HUES48 (cell line): ENCODE data around the gene GLCCI1.

ENCODE experiments used
- H3K27ac ChIP-seq: one replicate; pipeline ENCODE4 v1.7.0; 2013; ENCODE audit warnings: low read depth, low read length, inconsistent platforms
- H3K27me3 ChIP-seq: 2 replicates; pipeline ENCODE4 v1.6.1; 2013; ENCODE audit warnings: mild to moderate bottlenecking, low read length; ENCODE audit not compliant: control insufficient read depth, insufficient read depth
- H3K36me3 ChIP-seq: 2 replicates; pipeline ENCODE4 v1.6.1; 2013; ENCODE audit warnings: low read length; ENCODE audit not compliant: control insufficient read depth, insufficient read depth
- H3K4me1 ChIP-seq: 2 replicates; pipeline ENCODE4 v1.6.1; 2013; ENCODE audit warnings: mild to moderate bottlenecking, low read length; ENCODE audit not compliant: control insufficient read depth, insufficient read depth
- H3K4me3 ChIP-seq: 2 replicates; pipeline ENCODE4 v1.5.1; 2013; ENCODE audit warnings: mild to moderate bottlenecking, low read depth, low read length
- H3K9ac ChIP-seq: 2 replicates; pipeline ENCODE4 v1.6.1; 2013; ENCODE audit warnings: mild to moderate bottlenecking, low read depth, low read length, moderate library complexity
- H3K9me3 ChIP-seq: 2 replicates; pipeline ENCODE4 v1.6.1; 2013; ENCODE audit warnings: low read length; ENCODE audit not compliant: control insufficient read depth, insufficient read depth

The GLCCI1 gene

DNA sequence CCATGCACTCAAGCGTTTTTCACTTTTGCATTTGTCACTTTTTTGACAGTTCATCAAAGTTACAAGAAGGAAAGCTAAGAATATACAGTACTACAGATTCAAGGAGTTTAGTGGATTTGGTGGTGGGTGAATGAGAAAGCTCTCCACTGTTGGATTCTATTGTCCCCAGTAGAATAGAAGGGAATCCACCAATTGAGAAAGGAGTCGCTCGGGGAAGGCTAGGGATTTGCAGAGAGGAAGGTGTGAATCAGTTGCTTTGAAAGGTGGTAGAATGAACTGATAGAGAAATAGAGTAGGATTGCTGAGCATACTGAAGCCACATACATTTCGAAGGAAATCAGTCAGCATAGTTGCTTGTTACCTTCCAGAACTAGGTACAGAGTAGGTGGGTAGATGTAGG is 33.7 kb upstream of the GLCCI1 start:
- Histone ChIP-seq H3K9ac (no peak overlapping the region), H3K27me3 (no peaks in the 10 kb centered on the region), H3K36me3 (no peaks in the 10 kb centered on the region), H3K9me3 (no peaks in the 10 kb centered on the region), H3K27ac (no peak overlapping the region), H3K4me3 (no peak overlapping the region), H3K4me1 (peaks cover 24% of the 10 kb centered on the region)

DNA sequence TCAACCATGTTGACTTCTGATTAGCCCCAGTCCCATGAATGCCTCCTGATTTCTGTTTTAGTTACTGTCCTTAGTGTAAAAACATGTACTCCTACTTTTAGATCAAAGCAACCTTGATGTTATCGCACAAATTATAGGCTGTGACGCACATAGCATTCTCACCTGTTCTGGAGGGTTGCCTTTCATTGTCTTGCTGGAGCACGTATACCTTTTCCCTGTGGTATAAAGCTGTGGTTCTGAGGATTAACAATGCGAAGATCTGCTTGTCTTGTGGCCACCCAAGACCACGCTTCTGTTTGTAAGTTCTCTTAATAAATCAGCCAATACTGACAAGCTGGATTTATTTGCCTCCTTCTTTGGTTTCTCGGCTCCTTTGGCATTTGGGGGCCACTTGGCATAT is 30.1 kb upstream of the GLCCI1 start:
- Histone ChIP-seq H3K4me1 (peaks cover 24% of the 10 kb centered on the region), H3K9me3 (no peaks in the 10 kb centered on the region), H3K27ac (no peak overlapping the region), H3K27me3 (no peaks in the 10 kb centered on the region), H3K36me3 (no peaks in the 10 kb centered on the region), H3K4me3 (no peak overlapping the region), H3K9ac (no peak overlapping the region)

DNA sequence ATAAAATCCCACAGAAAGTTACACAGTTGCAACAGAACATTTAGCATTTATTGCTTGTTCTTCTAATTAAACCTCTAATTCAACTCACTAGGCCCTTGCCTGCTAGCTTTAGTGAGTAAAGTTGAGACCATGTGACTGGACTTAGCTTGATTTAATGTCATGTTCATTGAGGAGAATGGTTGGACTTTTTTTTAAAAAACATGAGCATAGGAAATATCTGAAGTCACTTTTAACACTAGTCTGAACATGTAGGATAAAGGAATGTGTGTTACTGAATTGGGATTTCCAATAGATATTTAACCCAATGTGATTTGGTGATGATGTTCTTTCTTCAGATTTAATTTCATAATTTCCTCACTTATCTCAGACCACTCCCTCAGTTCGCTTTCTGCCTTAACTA is 24.6 kb upstream of the GLCCI1 start:
- no peak overlapping the region for H3K9ac ChIP-seq
- no peak overlapping the region for H3K4me3 ChIP-seq
- H3K36me3 ChIP-seq = no peaks in the 10 kb centered on the region
- no peaks in the 10 kb centered on the region for H3K9me3 ChIP-seq
- no peaks in the 10 kb centered on the region for H3K27me3 ChIP-seq
- H3K4me1 ChIP-seq = peaks cover 14% of the 10 kb centered on the region; the same call in 1 of the 2 replicates
- H3K27ac ChIP-seq = no peak overlapping the region

DNA sequence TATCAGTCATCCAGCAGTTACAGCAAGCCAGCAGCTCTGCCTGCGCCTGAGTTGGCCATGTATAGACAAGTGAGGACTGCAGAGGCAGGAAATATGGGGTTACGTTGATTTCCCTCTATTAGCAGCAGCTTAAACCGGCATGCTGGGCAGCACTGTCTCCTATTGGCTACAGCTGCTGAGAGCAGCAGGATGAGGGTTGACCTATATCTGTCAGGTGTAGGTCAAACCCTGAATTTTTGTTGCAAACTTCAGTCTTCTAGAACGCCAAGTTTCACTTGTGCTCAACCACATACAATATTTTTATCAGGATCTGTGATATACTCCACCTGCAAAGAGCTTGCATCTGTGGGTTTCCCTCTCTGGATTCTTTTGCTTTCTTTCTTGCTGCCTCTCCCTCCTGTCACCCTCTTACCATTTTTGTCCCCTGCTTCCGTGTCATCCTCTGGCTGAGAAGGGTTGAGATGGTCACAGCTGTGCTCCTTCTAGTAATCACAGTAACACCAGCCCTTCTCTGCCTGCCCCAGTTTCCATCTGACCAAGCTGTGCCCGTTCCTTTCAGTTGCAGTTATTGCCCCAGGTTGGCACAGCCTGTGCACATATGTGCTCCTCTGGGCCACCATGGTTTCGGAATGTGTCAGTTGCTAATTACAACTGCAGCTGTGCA is 23.8 kb upstream of the GLCCI1 start:
- H3K9ac ChIP-seq = no peak overlapping the region
- H3K9me3 ChIP-seq = no peaks in the 10 kb centered on the region
- H3K4me3 ChIP-seq = no peak overlapping the region
- no peaks in the 10 kb centered on the region for H3K36me3 ChIP-seq
- H3K27ac ChIP-seq = no peak overlapping the region
- H3K4me1 ChIP-seq = peaks cover 14% of the 10 kb centered on the region; the same call in 1 of the 2 replicates
- H3K27me3 ChIP-seq = no peaks in the 10 kb centered on the region

DNA sequence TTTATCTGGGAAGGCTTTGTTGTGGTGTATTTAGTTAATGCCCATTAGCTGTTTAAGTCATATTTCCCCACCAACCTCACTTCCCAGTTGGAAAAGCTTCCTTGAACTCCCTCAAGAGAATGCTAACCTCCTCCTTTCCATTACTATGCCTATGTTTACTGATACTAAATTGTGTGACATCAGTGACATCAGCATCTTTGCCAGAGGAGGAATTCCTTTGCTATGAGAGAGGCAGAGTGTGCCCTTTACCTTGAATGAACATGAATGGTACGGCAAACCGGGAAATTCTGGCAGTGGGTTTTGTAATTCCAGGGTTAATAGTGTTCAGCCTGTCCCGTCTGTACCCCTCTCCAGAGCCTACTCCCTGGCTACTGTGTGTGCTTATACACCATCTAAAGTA is 22.1 kb upstream of the GLCCI1 start:
- H3K9me3 ChIP-seq = no peaks in the 10 kb centered on the region
- H3K27me3 ChIP-seq = no peaks in the 10 kb centered on the region
- H3K4me1 ChIP-seq = peaks cover 14% of the 10 kb centered on the region; the same call in 1 of the 2 replicates
- H3K36me3 ChIP-seq = no peaks in the 10 kb centered on the region
- H3K4me3 ChIP-seq = no peak overlapping the region
- H3K9ac ChIP-seq = no peak overlapping the region
- H3K27ac ChIP-seq = no peak overlapping the region

DNA sequence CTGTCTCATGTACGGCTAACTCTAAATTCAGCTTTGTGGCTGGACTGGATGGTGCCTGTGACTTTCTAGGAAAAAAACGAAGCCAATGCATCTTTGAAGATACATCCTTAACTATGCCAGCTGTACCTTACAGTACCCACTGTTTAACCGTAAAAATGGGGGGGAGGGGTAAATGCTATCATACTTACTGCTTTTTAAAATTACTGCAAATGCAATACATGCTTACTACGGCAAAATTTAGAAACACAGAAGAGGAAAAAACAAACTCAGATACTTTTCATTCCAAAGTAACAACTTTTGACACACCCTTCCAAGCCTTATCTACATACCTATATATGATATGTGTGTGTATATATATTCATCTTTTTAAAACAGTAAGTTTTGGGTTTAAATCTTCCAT is 20.4 kb upstream of the GLCCI1 start:
- Histone ChIP-seq H3K9me3 (no peaks in the 10 kb centered on the region), H3K4me1 (peaks cover 14% of the 10 kb centered on the region; the same call in 1 of the 2 replicates), H3K9ac (no peak overlapping the region), H3K4me3 (no peak overlapping the region), H3K27ac (no peak overlapping the region), H3K36me3 (no peaks in the 10 kb centered on the region), H3K27me3 (no peaks in the 10 kb centered on the region)

DNA sequence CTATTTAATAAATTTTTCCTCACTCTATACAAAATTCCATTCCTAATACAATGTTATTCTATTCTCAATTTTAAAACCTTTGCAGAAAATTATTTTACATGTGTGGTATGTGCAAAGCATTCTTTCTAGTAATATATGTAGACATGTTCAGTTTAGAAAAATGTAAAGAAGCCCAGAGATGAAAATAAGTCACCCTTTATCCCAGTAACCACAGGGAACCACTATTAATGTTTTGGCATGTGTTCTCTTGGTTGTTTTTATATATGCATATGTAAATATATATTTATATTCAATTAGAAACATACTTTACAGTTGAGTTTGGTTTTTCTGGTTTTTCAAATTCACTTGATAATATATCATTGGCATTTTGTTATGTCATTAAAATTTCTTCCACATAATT is 14.8 kb upstream of the GLCCI1 start:
- no peak overlapping the region for H3K27ac ChIP-seq
- H3K27me3 ChIP-seq = no peaks in the 10 kb centered on the region
- H3K36me3 ChIP-seq = no peaks in the 10 kb centered on the region
- no peak overlapping the region for H3K9ac ChIP-seq
- no peak overlapping the region for H3K4me3 ChIP-seq
- H3K9me3 ChIP-seq = no peaks in the 10 kb centered on the region
- H3K4me1 ChIP-seq = peaks cover 28% of the 10 kb centered on the region

DNA sequence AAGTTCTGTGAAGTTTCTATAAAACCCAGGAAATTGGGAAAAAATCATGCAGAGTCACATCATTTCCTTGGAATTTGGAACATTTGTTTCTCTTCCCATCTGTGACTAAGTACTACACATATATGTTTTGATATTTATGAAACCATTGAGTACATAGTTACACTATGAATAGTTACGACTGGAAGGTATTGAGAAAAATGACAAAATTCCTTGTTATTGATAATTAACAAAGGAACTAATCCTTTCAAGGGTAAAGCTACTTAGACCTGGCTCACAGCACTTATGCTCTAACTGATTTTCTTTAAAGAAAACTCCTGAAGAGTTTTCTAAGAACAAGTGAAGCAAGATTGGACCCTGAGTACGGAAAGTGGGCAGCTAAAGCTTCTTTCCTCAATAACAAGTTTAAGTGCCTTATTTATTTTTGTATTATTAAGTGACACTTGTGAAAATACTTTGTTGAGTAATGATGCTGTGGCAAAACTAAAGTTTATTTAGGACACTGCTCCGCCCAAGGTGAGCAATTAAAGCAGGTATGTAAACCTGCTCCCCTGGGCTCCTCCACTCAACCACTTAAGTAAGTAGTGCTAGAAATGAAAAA is 12.0 kb upstream of the GLCCI1 start:
- Histone ChIP-seq H3K4me1 (peaks cover 28% of the 10 kb centered on the region), H3K27ac (no peak overlapping the region), H3K9me3 (no peaks in the 10 kb centered on the region), H3K4me3 (no peak overlapping the region), H3K36me3 (no peaks in the 10 kb centered on the region), H3K27me3 (no peaks in the 10 kb centered on the region), H3K9ac (no peak overlapping the region)

DNA sequence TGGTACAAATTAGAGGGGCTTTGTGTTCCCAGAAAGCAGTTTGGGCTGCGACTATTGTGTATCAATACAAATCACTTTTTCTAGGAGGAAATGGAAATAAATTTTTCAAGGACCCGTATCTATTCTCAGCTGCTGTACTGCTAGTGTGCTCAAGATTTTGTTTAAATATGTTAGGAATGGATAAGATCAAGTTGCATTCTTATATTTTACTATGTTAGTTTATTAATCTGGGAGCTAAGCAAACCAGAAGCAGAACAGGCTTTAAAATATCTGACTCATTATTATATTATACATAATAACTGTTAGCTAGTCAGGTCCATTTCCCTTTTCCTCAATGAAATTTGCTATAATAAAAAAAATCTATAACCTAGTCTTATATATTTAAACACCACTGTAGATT is 11.1 kb upstream of the GLCCI1 start:
- no peaks in the 10 kb centered on the region for H3K27me3 ChIP-seq
- H3K4me1 ChIP-seq = peaks cover 28% of the 10 kb centered on the region
- no peaks in the 10 kb centered on the region for H3K36me3 ChIP-seq
- no peak overlapping the region for H3K9ac ChIP-seq
- H3K27ac ChIP-seq = no peak overlapping the region
- no peak overlapping the region for H3K4me3 ChIP-seq
- H3K9me3 ChIP-seq = no peaks in the 10 kb centered on the region

DNA sequence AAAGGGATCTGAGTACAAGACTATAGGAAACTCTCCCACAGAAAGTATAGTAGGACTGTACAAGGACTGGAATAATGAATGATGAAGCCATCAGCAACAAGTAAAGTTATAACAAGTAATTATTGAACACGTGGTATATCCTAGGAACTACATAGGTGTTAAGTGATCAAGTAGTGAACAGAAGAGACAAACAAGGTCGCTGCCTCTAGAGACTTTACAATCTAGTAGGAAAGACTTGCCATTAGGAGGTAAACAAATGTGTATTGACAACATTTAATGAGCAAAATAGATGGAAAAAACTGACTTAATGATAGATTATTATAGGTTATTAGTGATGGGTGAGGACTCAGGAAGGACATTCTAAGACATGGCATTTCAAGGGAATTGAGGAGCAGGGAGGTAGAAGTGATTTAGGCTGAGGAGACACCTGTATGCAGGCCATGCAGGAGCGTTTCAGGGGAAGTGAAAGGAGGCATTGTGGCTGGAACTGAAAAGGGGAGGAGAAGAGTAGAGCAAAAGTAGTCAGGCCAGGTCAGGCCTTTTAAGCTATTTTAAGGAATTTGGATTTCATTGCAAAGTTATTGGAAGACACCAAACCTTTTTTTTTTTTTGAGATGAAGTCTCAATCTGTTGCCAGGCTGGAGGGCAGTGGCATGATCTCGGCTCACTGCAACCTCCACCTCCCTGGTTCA is 8.5 kb upstream of the GLCCI1 start:
- peaks cover 18% of the 10 kb centered on the region for H3K4me1 ChIP-seq
- no peak overlapping the region for H3K4me3 ChIP-seq
- no peak overlapping the region for H3K27ac ChIP-seq
- H3K36me3 ChIP-seq = no peaks in the 10 kb centered on the region
- H3K27me3 ChIP-seq = no peaks in the 10 kb centered on the region
- H3K9ac ChIP-seq = no peak overlapping the region
- no peaks in the 10 kb centered on the region for H3K9me3 ChIP-seq

DNA sequence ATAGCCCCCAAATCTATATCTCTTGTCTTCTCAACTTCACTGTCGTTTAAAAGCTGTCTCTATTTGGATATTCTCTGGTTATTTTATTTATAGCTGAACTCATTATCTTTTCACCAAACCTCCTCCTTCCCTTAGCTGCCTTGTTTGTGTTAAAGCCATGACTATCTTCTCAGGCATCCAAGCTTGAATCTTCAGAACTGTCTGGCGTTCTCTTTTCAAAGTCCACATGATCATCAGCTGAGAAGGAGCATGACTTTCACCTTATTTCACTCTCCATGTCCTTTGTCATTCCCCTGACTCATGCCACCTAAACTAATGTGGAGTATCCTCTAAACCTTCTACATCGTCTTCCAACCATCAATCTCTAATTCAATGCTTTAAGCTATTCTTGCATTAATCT is 5.7 kb upstream of the GLCCI1 start:
- 0 out of 2 replicates have a peak, but pooled peaks cover under 1% of the 10 kb centered on the region for H3K4me1 ChIP-seq
- no peaks in the 10 kb centered on the region for H3K36me3 ChIP-seq
- H3K27ac ChIP-seq = no peak overlapping the region
- no peak overlapping the region for H3K9ac ChIP-seq
- no peaks in the 10 kb centered on the region for H3K9me3 ChIP-seq
- H3K27me3 ChIP-seq = no peaks in the 10 kb centered on the region
- no peak overlapping the region for H3K4me3 ChIP-seq
